C1 segment of cervical spinal cord (tissue), 14 donors: ENCODE measurements around the gene PRPS1.
"Not testable (repeated sequence)": the region's sequence is repeated elsewhere in the genome, so short reads cannot be mapped to it uniquely, and the experiment has no call there.

Experiments used
- DNase-seq, 14 donors: peaks; one replicate each; lab custom pipeline; 2025; lab: John Stamatoyannopoulos, UW

PRPS1 gene

GRCh38 chrX:107674480-107675364 is 46.4 kb downstream of the PRPS1 start:
- DNase-seq, result peak in 3 of 14 donors; percentile 15 to 73 (median 40)

GRCh38 chrX:107675365-107675654 is 47.0 kb downstream of the PRPS1 start:
- no peak for DNase-seq

- peak in 2 of 14 donors; percentile 6 to 15 for DNase-seq
These were observed 47.7 kb downstream of the PRPS1 start for GRCh38 chrX:107675823-107676555.

GRCh38 chrX:107676559-107677378 is 48.5 kb downstream of the PRPS1 start:
- peak in 11 of 14 donors; percentile 1 to 59 (median 22) for DNase-seq

- DNase-seq, result no peak
These were observed 49.2 kb downstream of the PRPS1 start for GRCh38 chrX:107677501-107677901.

- peak in 1 of 14 donors; percentile 1 for DNase-seq
These were observed 49.6 kb downstream of the PRPS1 start for GRCh38 chrX:107677909-107678308.

GRCh38 chrX:107678957-107679740 is 50.8 kb downstream of the PRPS1 start:
- DNase-seq, result no peak

- DNase-seq, result no peak
These were observed 53.9 kb downstream of the PRPS1 start for GRCh38 chrX:107682256-107682655.

- no peak for DNase-seq
These were observed 55.0 kb downstream of the PRPS1 start for GRCh38 chrX:107683124-107683895.

GRCh38 chrX:107683931-107684330 is 55.6 kb downstream of the PRPS1 start:
- DNase-seq, result no peak

GRCh38 chrX:107684956-107685385 is 56.7 kb downstream of the PRPS1 start:
- DNase-seq, result peak in 6 of 14 donors; percentile 6 to 49 (median 18)

GRCh38 chrX:107685586-107685985 is 57.3 kb downstream of the PRPS1 start:
- not testable (repeated sequence) for DNase-seq

- DNase-seq, result no peak
These were observed 57.7 kb downstream of the PRPS1 start for GRCh38 chrX:107686026-107686425.

- no peak for DNase-seq
These were observed 58.5 kb downstream of the PRPS1 start for GRCh38 chrX:107686792-107687191.

- no peak for DNase-seq
These were observed 59.1 kb downstream of the PRPS1 start for GRCh38 chrX:107687445-107687844.

- no peak for DNase-seq
These were observed 62.7 kb downstream of the PRPS1 start for GRCh38 chrX:107691024-107691448.

- DNase-seq, result no peak
These were observed 71.3 kb downstream of the PRPS1 start for GRCh38 chrX:107699616-107700015.

GRCh38 chrX:107700317-107700774 is 72.0 kb downstream of the PRPS1 start:
- peak in 1 of 14 donors; percentile 22 for DNase-seq
